Measurements from ENCODE around the gene LEFTY1. TPM values are rescaled to one million over a fixed set of nuclear protein-coding genes. Genes with fewer than 3 reads are reported as not detected.

LEFTY1 gene
- total and polyA plus RNA-seq, 2 of the 13 experiments (the other 11 are each of a cell fraction or from before 2014, with no cell fraction given) = 0.29 to 0.79 TPM

GRCh38 chr1:225844236-225845061 is 44.5 kb downstream of the LEFTY1 start (continued):
- TF ChIP-seq GPBP1L1 (CRISPR knock-in tag; IDR thresholded peaks at IDR 0.05) = no peak
- 0 out of 2 replicates have a peak, but pooled peaks have one; percentile 28 for TF ChIP-seq ZC3H13 (CRISPR knock-in tag; IDR thresholded peaks at IDR 0.05)
- TF ChIP-seq FOSL2 (CRISPR knock-in tag; IDR thresholded peaks at IDR 0.05) = no peak
- no peak for TF ChIP-seq MZF1 (CRISPR knock-in tag; IDR thresholded peaks at IDR 0.05; ENCODE audit: borderline replicate concordance)
- TF ChIP-seq ZNF205 (CRISPR knock-in tag; IDR thresholded peaks at IDR 0.05) = no peak
- no peak for TF ChIP-seq KMT2B (CRISPR knock-in tag; IDR thresholded peaks at IDR 0.05)
- no peak for TF ChIP-seq CBFB (CRISPR knock-in tag; IDR thresholded peaks at IDR 0.05)
- TF ChIP-seq, protein P1, sequence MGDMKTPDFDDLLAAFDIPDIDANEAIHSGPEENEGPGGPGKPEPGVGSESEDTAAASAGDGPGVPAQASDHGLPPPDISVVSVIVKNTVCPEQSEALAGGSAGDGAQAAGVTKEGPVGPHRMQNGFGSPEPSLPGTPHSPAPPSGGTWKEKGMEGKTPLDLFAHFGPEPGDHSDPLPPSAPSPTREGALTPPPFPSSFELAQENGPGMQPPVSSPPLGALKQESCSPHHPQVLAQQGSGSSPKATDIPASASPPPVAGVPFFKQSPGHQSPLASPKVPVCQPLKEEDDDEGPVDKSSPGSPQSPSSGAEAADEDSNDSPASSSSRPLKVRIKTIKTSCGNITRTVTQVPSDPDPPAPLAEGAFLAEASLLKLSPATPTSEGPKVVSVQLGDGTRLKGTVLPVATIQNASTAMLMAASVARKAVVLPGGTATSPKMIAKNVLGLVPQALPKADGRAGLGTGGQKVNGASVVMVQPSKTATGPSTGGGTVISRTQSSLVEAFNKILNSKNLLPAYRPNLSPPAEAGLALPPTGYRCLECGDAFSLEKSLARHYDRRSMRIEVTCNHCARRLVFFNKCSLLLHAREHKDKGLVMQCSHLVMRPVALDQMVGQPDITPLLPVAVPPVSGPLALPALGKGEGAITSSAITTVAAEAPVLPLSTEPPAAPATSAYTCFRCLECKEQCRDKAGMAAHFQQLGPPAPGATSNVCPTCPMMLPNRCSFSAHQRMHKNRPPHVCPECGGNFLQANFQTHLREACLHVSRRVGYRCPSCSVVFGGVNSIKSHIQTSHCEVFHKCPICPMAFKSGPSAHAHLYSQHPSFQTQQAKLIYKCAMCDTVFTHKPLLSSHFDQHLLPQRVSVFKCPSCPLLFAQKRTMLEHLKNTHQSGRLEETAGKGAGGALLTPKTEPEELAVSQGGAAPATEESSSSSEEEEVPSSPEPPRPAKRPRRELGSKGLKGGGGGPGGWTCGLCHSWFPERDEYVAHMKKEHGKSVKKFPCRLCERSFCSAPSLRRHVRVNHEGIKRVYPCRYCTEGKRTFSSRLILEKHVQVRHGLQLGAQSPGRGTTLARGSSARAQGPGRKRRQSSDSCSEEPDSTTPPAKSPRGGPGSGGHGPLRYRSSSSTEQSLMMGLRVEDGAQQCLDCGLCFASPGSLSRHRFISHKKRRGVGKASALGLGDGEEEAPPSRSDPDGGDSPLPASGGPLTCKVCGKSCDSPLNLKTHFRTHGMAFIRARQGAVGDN (CRISPR knock-in tag; IDR thresholded peaks at IDR 0.05) = peak; percentile 11; the same call in 1 of the 2 replicates
- TF ChIP-seq BORCS8-MEF2B (CRISPR knock-in tag; IDR thresholded peaks at IDR 0.05) = no peak
- peak; percentile 90 for TF ChIP-seq AGO2 (optimal IDR thresholded peaks at IDR 0.05; ENCODE audit: low read depth, low read length)
- no peak for TF ChIP-seq ZFP36L2 (CRISPR knock-in tag; IDR thresholded peaks at IDR 0.05)
- no peak for TF ChIP-seq KLF12 (CRISPR knock-in tag; IDR thresholded peaks at IDR 0.05; ENCODE audit: borderline replicate concordance)
- no peak for TF ChIP-seq ZNF549 (CRISPR knock-in tag; IDR thresholded peaks at IDR 0.05)
- TF ChIP-seq RBM22 (optimal IDR thresholded peaks at IDR 0.05; ENCODE audit: low read length) = peak; percentile 36
- TF ChIP-seq SOX13 (IDR thresholded peaks at IDR 0.05) = no peak
- no peak for TF ChIP-seq SOX13 (CRISPR knock-in tag; conservative IDR thresholded peaks at IDR 0.05 in 1 of 2, IDR thresholded peaks at IDR 0.05 in 1 of 2)
- TF ChIP-seq ZFP36L1 (CRISPR knock-in tag; IDR thresholded peaks at IDR 0.05) = no peak
- TF ChIP-seq POLR2A (IDR thresholded peaks at IDR 0.05; ENCODE audit: insufficient read depth in 1 of 2, low read depth in 2 of 2, low read length in 2 of 2) = peak in 1 of 2 experiments; percentile 33; a peak in 2 of 4 replicates
- TF ChIP-seq MED8 (CRISPR knock-in tag; IDR thresholded peaks at IDR 0.05; ENCODE audit: insufficient replicate concordance) = no peak
- TF ChIP-seq RBFOX2 (IDR thresholded peaks at IDR 0.05; ENCODE audit: low read depth, low read length) = no peak
- TF ChIP-seq CREBL2 (CRISPR knock-in tag; IDR thresholded peaks at IDR 0.05; ENCODE audit: borderline replicate concordance) = no peak
- peak; percentile 53; the same call in 1 of the 2 replicates for TF ChIP-seq AKAP8 (CRISPR knock-in tag; IDR thresholded peaks at IDR 0.05)
- peak; percentile 94 for TF ChIP-seq AGO1 (IDR thresholded peaks at IDR 0.05; ENCODE audit: low read depth, low read length, poor library complexity, severe bottlenecking)
- no peak for TF ChIP-seq ZNF552 (CRISPR knock-in tag; IDR thresholded peaks at IDR 0.05; ENCODE audit: borderline replicate concordance)
- TF ChIP-seq ZSCAN21 (CRISPR knock-in tag; IDR thresholded peaks at IDR 0.05; ENCODE audit: borderline replicate concordance) = no peak
